IPS DF 6.9 (cell line): ENCODE data around the gene NEK3.
"Not testable (repeated sequence)": the region's sequence is repeated elsewhere in the genome, so short reads cannot be mapped to it uniquely, and the experiment has no call there.

Source experiments
- DNase-seq: peaks from one replicate; pipeline ENCODE4 v3.0.0-alpha.2; 2013; ENCODE audit warnings: low read depth, low spot score
- H3K27ac ChIP-seq: one replicate; pipeline ENCODE4 v1.5.1; 2013; ENCODE audit warnings: low read length, control low read depth
- H3K27me3 ChIP-seq: 2 replicates; pipeline ENCODE4 v1.6.1; 2013; ENCODE audit warnings: mild to moderate bottlenecking, low read length; ENCODE audit not compliant: control insufficient read depth, insufficient read depth
- H3K36me3 ChIP-seq: 2 replicates; pipeline ENCODE4 v1.6.1; 2013; ENCODE audit warnings: low read length; ENCODE audit not compliant: control insufficient read depth, insufficient read depth
- H3K4me1 ChIP-seq: 2 replicates; pipeline ENCODE4 v1.6.1; 2013; ENCODE audit warnings: low read length; ENCODE audit not compliant: control insufficient read depth, insufficient read depth
- H3K4me3 ChIP-seq: 2 replicates; pipeline ENCODE4 v1.5.1; 2013; ENCODE audit warnings: mild to moderate bottlenecking, low read length
- H3K9me3 ChIP-seq: 2 replicates; pipeline ENCODE4 v1.6.1; 2013; ENCODE audit warnings: low read length, inconsistent platforms; ENCODE audit not compliant: control insufficient read depth, insufficient read depth
- WGBS: extraction: QIAGEN DNeasy Blood & Tissue Kit; methylation state at CpG from one replicate; pipeline ENCODE4 v1.1.7; 2013; ENCODE audit warnings: mixed read lengths, missing lambda C conversion rate; ENCODE audit not compliant: insufficient read length, insufficient coverage; 5-methylcytosine and 5-hydroxymethylcytosine counted together

NEK3 gene

DNA sequence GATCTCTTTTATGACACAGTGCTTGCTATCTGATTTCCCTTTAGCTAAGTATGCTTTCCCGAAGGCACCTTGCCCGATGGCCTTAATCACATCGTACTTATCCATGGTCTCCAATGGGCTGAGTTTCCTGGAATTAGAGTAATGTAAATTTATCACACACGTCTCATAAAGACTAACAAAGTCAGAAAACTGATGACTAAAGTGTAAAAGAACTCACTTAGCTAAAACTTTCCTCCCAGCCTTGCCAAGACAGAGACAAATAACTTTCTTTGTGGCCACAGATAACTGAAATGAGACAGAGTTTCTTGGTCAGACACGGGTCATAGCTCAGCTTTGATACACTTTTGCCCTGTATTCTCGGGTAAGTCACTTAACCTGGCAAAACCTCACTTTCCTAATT, 32.0 kb downstream of the NEK3 start:
- WGBS = no CpG with 5 or more reads among the region's 6 CpGs
- no peak overlapping the region for H3K27ac ChIP-seq

GRCh38 chr13:52125547-52125946, 33.9 kb downstream of the NEK3 start:
- H3K27me3 ChIP-seq = no peaks in the 10 kb centered on the region; the same call in 1 of the 2 replicates
- no peak overlapping the region for H3K4me3 ChIP-seq
- no peak for DNase-seq
- WGBS = no CpG with 5 or more reads among the region's 3 CpGs
- H3K9me3 ChIP-seq = no peaks in the 10 kb centered on the region
- no peak overlapping the region for H3K27ac ChIP-seq
- H3K4me1 ChIP-seq = no peaks in the 10 kb centered on the region; the same call in 1 of the 2 replicates
- H3K36me3 ChIP-seq = no peaks in the 10 kb centered on the region

More for the DNA sequence above, 32.0 kb downstream of the NEK3 start:
- Histone ChIP-seq H3K4me3 (no peak overlapping the region), H3K36me3 (peaks cover 2% of the 10 kb centered on the region; the same call in 1 of the 2 replicates), H3K27me3 (no peaks in the 10 kb centered on the region; the same call in 1 of the 2 replicates), H3K9me3 (no peaks in the 10 kb centered on the region), H3K4me1 (no peaks in the 10 kb centered on the region; the same call in 1 of the 2 replicates)
- DNase-seq = no peak

DNA sequence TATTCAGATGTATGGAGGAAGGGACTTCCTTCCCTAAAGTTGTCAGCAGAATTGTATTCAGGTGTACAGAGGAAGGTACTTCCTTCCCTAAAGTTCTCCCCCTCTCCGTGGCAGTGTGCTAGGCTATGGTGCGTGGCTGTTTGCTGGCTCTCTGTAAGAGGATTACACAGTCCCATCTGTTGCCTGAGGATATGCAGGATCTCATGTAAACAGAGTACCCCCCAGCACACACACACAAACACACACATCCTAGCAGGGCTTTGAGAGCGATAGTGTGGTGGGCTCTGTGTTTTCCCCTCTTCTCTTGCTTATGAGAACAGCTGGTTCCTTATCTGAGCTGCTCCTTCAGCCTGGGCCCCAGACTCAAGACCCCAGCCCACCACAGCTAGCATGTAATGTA, 40.8 kb downstream of the NEK3 start:
- no peak overlapping the region for H3K4me3 ChIP-seq

GRCh38 chr13:52118095-52118494, 41.3 kb downstream of the NEK3 start:
- no peaks in the 10 kb centered on the region for H3K27me3 ChIP-seq
- no peaks in the 10 kb centered on the region for H3K9me3 ChIP-seq
- DNase-seq = no peak
- no peaks in the 10 kb centered on the region for H3K4me1 ChIP-seq
- WGBS = no CpG with 5 or more reads among the region's 2 CpGs
- H3K36me3 ChIP-seq = no peaks in the 10 kb centered on the region
- no peak overlapping the region for H3K4me3 ChIP-seq
- no peak overlapping the region for H3K27ac ChIP-seq

More for the DNA sequence above, 40.8 kb downstream of the NEK3 start:
- Histone ChIP-seq H3K4me1 (no peaks in the 10 kb centered on the region), H3K27me3 (no peaks in the 10 kb centered on the region), H3K27ac (no peak overlapping the region), H3K9me3 (no peaks in the 10 kb centered on the region), H3K36me3 (no peaks in the 10 kb centered on the region)
- WGBS = no CpG with 5 or more reads among the region's 3 CpGs
- DNase-seq = no peak

DNA sequence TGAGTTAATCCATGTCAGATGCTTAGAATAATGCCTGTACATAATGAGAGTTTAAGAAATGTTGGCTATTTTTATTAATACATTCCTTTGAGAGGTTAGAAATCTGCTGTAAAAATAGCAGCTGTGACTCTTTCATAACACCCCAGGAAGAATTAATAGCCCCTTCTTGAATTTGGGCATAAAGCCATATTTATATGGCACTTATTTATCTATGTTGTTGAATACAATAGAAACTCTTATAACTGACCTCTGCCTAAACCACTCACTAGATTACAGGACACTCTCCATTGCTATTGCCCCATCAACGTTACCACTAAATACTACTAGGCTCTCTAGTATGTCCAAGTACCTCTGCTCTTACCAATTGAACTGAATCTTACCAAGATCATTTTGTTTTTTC, 46.8 kb downstream of the NEK3 start:
- DNase-seq = no peak
- Histone ChIP-seq H3K27ac (no peak overlapping the region), H3K9me3 (no peaks in the 10 kb centered on the region), H3K27me3 (no peaks in the 10 kb centered on the region), H3K36me3 (no peaks in the 10 kb centered on the region), H3K4me3 (no peak overlapping the region), H3K4me1 (no peaks in the 10 kb centered on the region)
- WGBS = no CpG with 5 or more reads among the region's 1 CpG

- Histone ChIP-seq H3K36me3 (no peaks in the 10 kb centered on the region), H3K4me1 (no peaks in the 10 kb centered on the region), H3K27me3 (no peaks in the 10 kb centered on the region), H3K4me3 (no peak overlapping the region), H3K27ac (no peak overlapping the region), H3K9me3 (no peaks in the 10 kb centered on the region)
- WGBS = no CpG with 5 or more reads among the region's 1 CpG
- no peak for DNase-seq
Observed at GRCh38 chr13:52109116-52109670, 50.2 kb downstream of the NEK3 start.

DNA sequence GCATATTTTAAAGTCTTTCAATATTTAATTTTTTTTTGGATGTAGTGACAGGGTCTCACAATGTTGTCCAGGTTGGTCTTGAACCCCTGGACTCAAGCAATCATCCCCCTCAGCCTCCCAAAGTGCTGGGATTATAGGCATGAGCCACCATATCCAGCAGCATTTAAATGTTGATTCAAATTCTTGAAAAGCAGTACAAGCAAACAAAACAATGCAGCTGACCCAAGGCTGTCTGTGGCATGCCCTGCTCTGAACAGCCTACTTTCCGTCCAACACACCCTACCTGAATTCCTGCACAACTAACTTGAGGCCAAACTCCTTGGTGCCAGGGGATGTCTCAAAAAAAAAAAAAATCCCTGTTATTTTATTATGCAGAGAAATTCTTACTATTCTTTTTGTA, 53.6 kb downstream of the NEK3 start:
- Histone ChIP-seq H3K4me3 (no peak overlapping the region), H3K36me3 (no peaks in the 10 kb centered on the region)
- no CpG with 5 or more reads among the region's 1 CpG for WGBS

GRCh38 chr13:52104624-52105023, 54.8 kb downstream of the NEK3 start:
- no peak for DNase-seq
- no peak overlapping the region for H3K27ac ChIP-seq

More for the DNA sequence above, 53.6 kb downstream of the NEK3 start:
- no peak for DNase-seq
- Histone ChIP-seq H3K9me3 (no peaks in the 10 kb centered on the region), H3K27me3 (no peaks in the 10 kb centered on the region), H3K4me1 (no peaks in the 10 kb centered on the region), H3K27ac (no peak overlapping the region)

GRCh38 chr13:52103386-52103785, 56.0 kb downstream of the NEK3 start:
- Histone ChIP-seq H3K36me3 (no peaks in the 10 kb centered on the region), H3K4me3 (no peak overlapping the region), H3K27me3 (no peaks in the 10 kb centered on the region), H3K4me1 (no peaks in the 10 kb centered on the region), H3K27ac (no peak overlapping the region), H3K9me3 (no peaks in the 10 kb centered on the region)
- DNase-seq = no peak
- WGBS = no CpG with 5 or more reads among the region's 5 CpGs

More at GRCh38 chr13:52104624-52105023, 54.8 kb downstream of the NEK3 start:
- H3K4me3 ChIP-seq = no peak overlapping the region
- H3K36me3 ChIP-seq = no peaks in the 10 kb centered on the region
- WGBS = no CpG with 5 or more reads among the region's 1 CpG
- H3K27me3 ChIP-seq = no peaks in the 10 kb centered on the region
- H3K4me1 ChIP-seq = no peaks in the 10 kb centered on the region
- no peaks in the 10 kb centered on the region for H3K9me3 ChIP-seq

DNA sequence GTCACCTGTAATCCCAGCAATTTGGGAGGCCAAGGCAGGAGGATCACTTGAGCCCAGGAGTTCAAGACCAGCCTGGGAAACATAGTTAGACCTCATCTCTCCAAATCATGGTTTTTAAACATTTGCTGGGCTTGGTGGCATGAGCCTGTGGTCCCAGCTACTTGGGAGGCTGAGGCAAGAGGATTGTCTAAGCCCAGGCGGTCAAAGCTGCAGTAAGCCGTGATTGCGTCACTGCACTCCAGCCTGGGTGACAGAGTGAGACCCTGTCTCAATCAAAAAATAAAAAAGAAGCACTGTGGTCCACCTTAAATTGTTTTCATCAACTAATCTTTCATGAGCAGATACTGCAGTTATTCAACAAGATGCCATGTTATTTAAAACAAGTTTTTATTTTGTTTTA, 57.0 kb downstream of the NEK3 start:
- not testable (repeated sequence) for H3K4me3 ChIP-seq, DNase-seq, H3K27ac ChIP-seq, H3K9me3 ChIP-seq, H3K4me1 ChIP-seq, H3K27me3 ChIP-seq, H3K36me3 ChIP-seq
- WGBS = no CpG with 5 or more reads among the region's 3 CpGs

GRCh38 chr13:52097197-52097596, 62.2 kb downstream of the NEK3 start:
- no peak overlapping the region for H3K27ac ChIP-seq
- H3K4me3 ChIP-seq = no peak overlapping the region
- no peaks in the 10 kb centered on the region for H3K36me3 ChIP-seq
- H3K4me1 ChIP-seq = no peaks in the 10 kb centered on the region
- no peaks in the 10 kb centered on the region for H3K9me3 ChIP-seq
- WGBS = no CpG with 5 or more reads among the region's 5 CpGs
- no peak for DNase-seq
- no peaks in the 10 kb centered on the region for H3K27me3 ChIP-seq
